Measurements from ENCODE around the gene BARHL2. TPM values are rescaled to one million over a fixed set of nuclear protein-coding genes. Genes with fewer than 3 reads are reported as not detected.

Gene BARHL2
- total and polyA plus RNA-seq, 4 experiments from 2014 or later: not detected

GRCh38 chr1:90724926-90725656 lies 8.0 kb upstream of the BARHL2 start:
- peaks cover 85% of the 10 kb centered on the region for H3K27me3 ChIP-seq (ENCODE audit: insufficient read depth, low read length)
- no peaks in the 10 kb centered on the region for H3K36me3 ChIP-seq (ENCODE audit: insufficient read depth, low read length)
- H3K9me3 Mint-ChIP-seq: peaks cover 0 to 68% (median 50%) of the 10 kb centered on the region in 8 donors
- peaks cover 81 to 85% of the 10 kb centered on the region in 2 donors for H3K27me3 Mint-ChIP-seq
- H3K4me1 ChIP-seq (ENCODE audit: insufficient read depth, low read length): peaks cover 56% of the 10 kb centered on the region
- POLR2A ChIA-PET (ENCODE audit: partially characterized antibody): no interaction called here
- CTCF ChIA-PET (ENCODE audit: partially characterized antibody): no interaction called here
- H3K36me3 Mint-ChIP-seq: peaks cover 6 to 9% of the 10 kb centered on the region in 2 donors
- H3K4me3 Mint-ChIP-seq: peak overlapping the region; percentile 57 to 89 (median 74)
- H3K27ac ChIP-seq (ENCODE audit: low read depth, low read length): no peak overlapping the region
- H3K9me3 ChIP-seq (ENCODE audit: control insufficient read depth in 1 of 2, low read length in 2 of 2): no peaks in the 10 kb centered on the region
- peak overlapping the region in 6 of 7 donors; percentile 12 to 90 (median 24) for H3K27ac Mint-ChIP-seq
- peaks cover 31 to 70% (median 49%) of the 10 kb centered on the region in 4 donors for H3K4me1 Mint-ChIP-seq
- intact Hi-C loops (cut with micrococcal nuclease): loop anchor here (10.0 kb wide), 1 partner anchor 110 kb away; no protein-coding TSS in a partner anchor
- DNase-seq: no peak
- no peak overlapping the region for H3K4me3 ChIP-seq (ENCODE audit: low read length in 2 of 2)

DNA sequence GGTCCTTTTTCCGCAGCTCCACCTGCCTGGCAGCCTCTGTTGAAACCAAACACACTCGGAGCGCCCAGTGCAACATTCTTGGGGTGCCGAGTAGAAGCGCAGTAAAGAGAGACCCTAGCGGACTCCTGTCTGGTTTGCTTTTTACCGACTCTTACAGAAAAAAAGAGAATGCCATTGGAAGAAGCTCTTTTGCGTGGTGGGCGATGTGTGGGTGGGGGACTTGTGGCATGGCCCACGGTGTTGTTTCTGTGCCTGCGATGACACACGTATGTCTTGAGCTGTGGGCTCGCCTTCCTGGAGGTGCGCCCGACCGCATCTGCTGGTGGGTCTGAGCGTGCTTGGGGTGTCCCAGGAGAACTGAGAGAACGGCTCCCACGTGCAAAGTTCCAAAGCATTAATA lies 7.3 kb upstream of the BARHL2 start:
- H3K9me3 ChIP-seq (ENCODE audit: control insufficient read depth in 1 of 2, low read length in 2 of 2): no peaks in the 10 kb centered on the region
- H3K27me3 Mint-ChIP-seq: peaks cover 79 to 83% of the 10 kb centered on the region in 2 donors
- H3K4me1 ChIP-seq (ENCODE audit: insufficient read depth, low read length): peaks cover 49% of the 10 kb centered on the region
- ChIA-PET POLR2A (ENCODE audit: partially characterized antibody) (no interaction called here), CTCF (ENCODE audit: partially characterized antibody) (interaction anchor here (1.5 kb wide), 1 partner anchor 442 kb away, joined by 5 read pairs; no protein-coding TSS in a partner anchor)
- H3K36me3 ChIP-seq (ENCODE audit: insufficient read depth, low read length): no peaks in the 10 kb centered on the region
- intact Hi-C loops (cut with micrococcal nuclease): loop anchor here (10.0 kb wide), 1 partner anchor 110 kb away; no protein-coding TSS in a partner anchor
- H3K27ac ChIP-seq (ENCODE audit: low read depth, low read length): no peak overlapping the region
- H3K9me3 Mint-ChIP-seq: peaks cover 0 to 70% (median 53%) of the 10 kb centered on the region in 8 donors
- H3K27ac Mint-ChIP-seq: peak overlapping the region in 4 of 7 donors; percentile 6 to 89 (median 70)
- peak overlapping the region in 6 of 8 donors; percentile 13 to 80 (median 56) for H3K4me3 Mint-ChIP-seq
- H3K36me3 Mint-ChIP-seq: peaks cover 6 to 9% of the 10 kb centered on the region in 2 donors
- H3K4me1 Mint-ChIP-seq: peaks cover 28 to 65% (median 45%) of the 10 kb centered on the region in 4 donors
- DNase-seq: no peak
- no peak overlapping the region for H3K4me3 ChIP-seq (ENCODE audit: low read length in 2 of 2)
- H3K27me3 ChIP-seq (ENCODE audit: insufficient read depth, low read length): peaks cover 85% of the 10 kb centered on the region

- intact Hi-C loops (cut with micrococcal nuclease): loop anchor here (10.0 kb wide), 1 partner anchor 111 kb away; no protein-coding TSS in a partner anchor
- H3K9me3 Mint-ChIP-seq: peaks cover 0 to 74% (median 57%) of the 10 kb centered on the region in 8 donors
- peaks cover 9 to 10% of the 10 kb centered on the region in 2 donors for H3K36me3 Mint-ChIP-seq
- peak overlapping the region; percentile 38 to 80 (median 75) for H3K4me3 Mint-ChIP-seq
- Histone ChIP-seq H3K27me3 (ENCODE audit: insufficient read depth, low read length) (peaks cover 85% of the 10 kb centered on the region), H3K4me1 (ENCODE audit: insufficient read depth, low read length) (peaks cover 43% of the 10 kb centered on the region), H3K27ac (ENCODE audit: low read depth, low read length) (no peak overlapping the region), H3K4me3 (ENCODE audit: low read length in 2 of 2) (peak overlapping the region in 1 of 2 donors; percentile 3), H3K9me3 (ENCODE audit: control insufficient read depth in 1 of 2, low read length in 2 of 2) (no peaks in the 10 kb centered on the region), H3K36me3 (ENCODE audit: insufficient read depth, low read length) (no peaks in the 10 kb centered on the region)
- no peak for DNase-seq
- peak overlapping the region in 2 of 7 donors; percentile 52 to 79 for H3K27ac Mint-ChIP-seq
- ChIA-PET CTCF (ENCODE audit: partially characterized antibody) (interaction anchor here (1.5 kb wide), 1 partner anchor 442 kb away, joined by 5 read pairs; no protein-coding TSS in a partner anchor), POLR2A (ENCODE audit: partially characterized antibody) (no interaction called here)
- H3K4me1 Mint-ChIP-seq: peaks cover 30 to 68% (median 46%) of the 10 kb centered on the region in 4 donors
- H3K27me3 Mint-ChIP-seq: peaks cover 82 to 85% of the 10 kb centered on the region in 2 donors
Measured at GRCh38 chr1:90723590-90724108, 6.5 kb upstream of the BARHL2 start.

- ChIA-PET POLR2A (ENCODE audit: partially characterized antibody) (no interaction called here), CTCF (ENCODE audit: partially characterized antibody) (interaction anchor here (1.2 to 2.5 kb wide), 5 partner anchors 8 to 443 kb away, joined by 3 to 18 read pairs (median 15); no protein-coding TSS in a partner anchor)
- Histone ChIP-seq H3K27ac (ENCODE audit: low read depth, low read length) (no peak overlapping the region), H3K9me3 (ENCODE audit: control insufficient read depth in 1 of 2, low read length in 2 of 2) (no peaks in the 10 kb centered on the region), H3K27me3 (ENCODE audit: insufficient read depth, low read length) (peaks cover 84% of the 10 kb centered on the region), H3K4me3 (ENCODE audit: low read length in 2 of 2) (peak overlapping the region in 1 of 2 donors; percentile 3), H3K36me3 (ENCODE audit: insufficient read depth, low read length) (no peaks in the 10 kb centered on the region), H3K4me1 (ENCODE audit: insufficient read depth, low read length) (peaks cover 42% of the 10 kb centered on the region)
- Mint-ChIP-seq H3K27me3 (peaks cover 79 to 82% of the 10 kb centered on the region in 2 donors), H3K36me3 (peaks cover 9 to 10% of the 10 kb centered on the region in 2 donors), H3K4me3 (peak overlapping the region; percentile 8 to 80 (median 75)), H3K27ac (peak overlapping the region in 3 of 7 donors; percentile 52 to 79 (median 60)), H3K4me1 (peaks cover 28 to 66% (median 44%) of the 10 kb centered on the region in 4 donors), H3K9me3 (peaks cover 0 to 74% (median 54%) of the 10 kb centered on the region in 8 donors)
- DNase-seq: no peak
- intact Hi-C loops (cut with micrococcal nuclease): loop anchor here (10.0 kb wide), 1 partner anchor 112 kb away; no protein-coding TSS in a partner anchor
Measured at GRCh38 chr1:90722874-90723589, 5.9 kb upstream of the BARHL2 start.

DNA sequence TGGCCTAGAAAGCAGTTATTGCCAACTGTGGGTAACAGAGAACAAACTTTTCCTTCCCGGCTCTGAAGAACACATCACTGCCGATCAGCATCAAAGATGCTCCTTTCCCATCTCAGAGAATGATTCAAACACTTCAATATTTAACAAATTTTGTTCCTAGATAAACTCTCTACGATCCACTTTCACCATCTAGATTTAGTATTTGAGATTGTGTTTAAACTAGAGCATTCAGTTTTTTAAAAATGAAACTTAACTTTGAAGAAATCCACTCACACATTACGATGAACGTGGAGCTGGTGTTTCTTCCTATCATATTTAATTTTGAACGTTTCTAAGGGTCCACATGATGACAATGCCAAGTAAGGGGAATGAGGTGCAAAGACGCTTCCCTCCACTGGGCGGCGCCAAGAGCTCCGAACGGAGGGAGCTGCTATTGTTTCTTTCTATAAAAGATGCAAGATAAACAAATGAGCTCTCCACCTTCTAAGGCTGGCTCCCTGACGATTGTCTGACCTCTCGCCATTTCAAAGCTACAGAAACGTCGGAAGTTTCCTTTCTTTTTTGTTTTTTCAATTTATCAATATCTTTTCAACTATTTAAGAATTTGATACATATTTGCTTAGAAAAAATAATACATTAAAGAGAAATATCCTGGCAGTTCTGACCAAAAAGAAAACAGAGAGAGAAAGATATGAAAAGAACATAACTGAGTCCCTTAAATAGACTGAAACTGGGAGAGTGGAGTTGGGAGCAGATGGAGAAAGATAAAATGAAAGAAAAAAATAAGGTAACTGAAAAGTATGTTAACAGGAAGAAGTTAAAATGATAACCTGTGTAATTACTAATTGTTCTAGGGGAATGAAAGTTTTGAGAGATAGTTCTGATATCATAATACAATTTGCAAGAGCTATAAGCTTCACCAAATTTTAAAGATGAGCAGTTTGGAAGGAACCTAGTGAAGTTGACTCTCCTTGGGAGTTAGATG lies 4.4 kb upstream of the BARHL2 start:
- Mint-ChIP-seq H3K27me3 (peaks cover 73 to 77% of the 10 kb centered on the region in 2 donors), H3K36me3 (peaks cover 6 to 10% of the 10 kb centered on the region in 2 donors), H3K4me3 (peak overlapping the region in 5 of 8 donors; percentile 30 to 57 (median 36)), H3K27ac (peak overlapping the region in 3 of 7 donors; percentile 65 to 66 (median 66)), H3K9me3 (peaks cover 0 to 72% (median 53%) of the 10 kb centered on the region in 8 donors), H3K4me1 (peaks cover 26 to 64% (median 42%) of the 10 kb centered on the region in 4 donors)
- DNase-seq: peak in 1 of 5 donors; percentile 48
- intact Hi-C loops (cut with micrococcal nuclease): loop anchor here (1.0 to 10.0 kb wide), 2 partner anchors 113 to 243 kb away; no protein-coding TSS in a partner anchor
- H3K9me3 ChIP-seq (ENCODE audit: control insufficient read depth in 1 of 2, low read length in 2 of 2): no peaks in the 10 kb centered on the region
- POLR2A ChIA-PET (ENCODE audit: partially characterized antibody): interaction anchor here (1.0 kb wide), 1 partner anchor 8 kb away, joined by 3 read pairs; no protein-coding TSS in a partner anchor
- H3K27me3 ChIP-seq (ENCODE audit: insufficient read depth, low read length): peaks cover 77% of the 10 kb centered on the region
- CTCF ChIA-PET (ENCODE audit: partially characterized antibody): interaction anchor here (0.8 to 2.5 kb wide), 18 partner anchors 8 to 444 kb away, joined by 3 to 18 read pairs (median 4); no protein-coding TSS in a partner anchor
- no peak overlapping the region for H3K27ac ChIP-seq (ENCODE audit: low read depth, low read length)
- H3K4me3 ChIP-seq (ENCODE audit: low read length in 2 of 2): no peak overlapping the region
- no peaks in the 10 kb centered on the region for H3K36me3 ChIP-seq (ENCODE audit: insufficient read depth, low read length)
- peaks cover 36% of the 10 kb centered on the region for H3K4me1 ChIP-seq (ENCODE audit: insufficient read depth, low read length)
